ENCODE data around the gene CHRNB4.

CHRNB4 gene

GRCh38 chr15:78682004-78682651 is 41.1 kb upstream of the CHRNB4 start:
- Histone ChIP-seq H3K36me3 (ENCODE audit: insufficient read depth, low read length) (no peaks in the 10 kb centered on the region), H3K9me3 (ENCODE audit: low read depth, low read length) (no peaks in the 10 kb centered on the region), H3K9ac (ENCODE audit: insufficient read length) (no peak overlapping the region), H3K27ac (no peak overlapping the region), H3K4me3 (no peak overlapping the region)
- TF ChIP-seq EZH2 (IDR thresholded peaks at IDR 0.05): no peak
- no peak for TF ChIP-seq FOXP2 (optimal IDR thresholded peaks at IDR 0.05; ENCODE audit: control extremely low read depth, extremely low read length, insufficient read depth)
- no peak for TF ChIP-seq POLR2AphosphoS5 (IDR thresholded peaks at IDR 0.05; ENCODE audit: borderline replicate concordance, low read depth, low read length)
- DNase-seq (ENCODE audit: low read depth, low spot score): no peak

- no peak overlapping the region for H3K27ac ChIP-seq
- TF ChIP-seq FOXP2 (optimal IDR thresholded peaks at IDR 0.05; ENCODE audit: control extremely low read depth, extremely low read length, insufficient read depth): no peak
- no peak for TF ChIP-seq POLR2AphosphoS5 (IDR thresholded peaks at IDR 0.05; ENCODE audit: borderline replicate concordance, low read depth, low read length)
- no peak for TF ChIP-seq EZH2 (IDR thresholded peaks at IDR 0.05)
- H3K9me3 ChIP-seq (ENCODE audit: low read depth, low read length): no peaks in the 10 kb centered on the region
- no peak for DNase-seq (ENCODE audit: low read depth, low spot score)
- H3K36me3 ChIP-seq (ENCODE audit: insufficient read depth, low read length): no peaks in the 10 kb centered on the region
- no peak overlapping the region for H3K4me3 ChIP-seq
- H3K9ac ChIP-seq (ENCODE audit: insufficient read length): no peak overlapping the region
These were observed 40.4 kb upstream of the CHRNB4 start for GRCh38 chr15:78681281-78682003.

GRCh38 chr15:78680431-78681075 is 39.5 kb upstream of the CHRNB4 start:
- Histone ChIP-seq H3K36me3 (ENCODE audit: insufficient read depth, low read length) (no peaks in the 10 kb centered on the region), H3K9ac (ENCODE audit: insufficient read length) (no peak overlapping the region), H3K4me3 (no peak overlapping the region), H3K9me3 (ENCODE audit: low read depth, low read length) (no peaks in the 10 kb centered on the region), H3K27ac (no peak overlapping the region)
- no peak for DNase-seq (ENCODE audit: low read depth, low spot score)
- no peak for TF ChIP-seq FOXP2 (optimal IDR thresholded peaks at IDR 0.05; ENCODE audit: control extremely low read depth, extremely low read length, insufficient read depth)
- TF ChIP-seq POLR2AphosphoS5 (IDR thresholded peaks at IDR 0.05; ENCODE audit: borderline replicate concordance, low read depth, low read length): no peak
- TF ChIP-seq EZH2 (IDR thresholded peaks at IDR 0.05): no peak

GRCh38 chr15:78679089-78679511 is 38.1 kb upstream of the CHRNB4 start:
- H3K4me3 ChIP-seq: no peak overlapping the region
- no peaks in the 10 kb centered on the region for H3K9me3 ChIP-seq (ENCODE audit: low read depth, low read length)
- no peak overlapping the region for H3K9ac ChIP-seq (ENCODE audit: insufficient read length)
- no peak overlapping the region for H3K27ac ChIP-seq
- no peaks in the 10 kb centered on the region for H3K36me3 ChIP-seq (ENCODE audit: insufficient read depth, low read length)
- TF ChIP-seq POLR2AphosphoS5 (IDR thresholded peaks at IDR 0.05; ENCODE audit: borderline replicate concordance, low read depth, low read length): no peak
- no peak for TF ChIP-seq FOXP2 (optimal IDR thresholded peaks at IDR 0.05; ENCODE audit: control extremely low read depth, extremely low read length, insufficient read depth)
- no peak for DNase-seq (ENCODE audit: low read depth, low spot score)

GRCh38 chr15:78676424-78677110 is 35.6 kb upstream of the CHRNB4 start:
- Histone ChIP-seq H3K4me3 (no peak overlapping the region), H3K36me3 (ENCODE audit: insufficient read depth, low read length) (no peaks in the 10 kb centered on the region), H3K9ac (ENCODE audit: insufficient read length) (no peak overlapping the region), H3K9me3 (ENCODE audit: low read depth, low read length) (no peaks in the 10 kb centered on the region), H3K27ac (no peak overlapping the region)
- TF ChIP-seq POLR2AphosphoS5 (IDR thresholded peaks at IDR 0.05; ENCODE audit: borderline replicate concordance, low read depth, low read length) (no peak), FOXP2 (optimal IDR thresholded peaks at IDR 0.05; ENCODE audit: control extremely low read depth, extremely low read length, insufficient read depth) (no peak), EZH2 (IDR thresholded peaks at IDR 0.05) (no peak)
- no peak for DNase-seq (ENCODE audit: low read depth, low spot score)

GRCh38 chr15:78675617-78676360 is 34.8 kb upstream of the CHRNB4 start:
- H3K36me3 ChIP-seq (ENCODE audit: insufficient read depth, low read length): no peaks in the 10 kb centered on the region
- H3K4me3 ChIP-seq: no peak overlapping the region
- no peak overlapping the region for H3K27ac ChIP-seq
- no peak overlapping the region for H3K9ac ChIP-seq (ENCODE audit: insufficient read length)
- no peaks in the 10 kb centered on the region for H3K9me3 ChIP-seq (ENCODE audit: low read depth, low read length)
- TF ChIP-seq POLR2AphosphoS5 (IDR thresholded peaks at IDR 0.05; ENCODE audit: borderline replicate concordance, low read depth, low read length): no peak
- no peak for TF ChIP-seq EZH2 (IDR thresholded peaks at IDR 0.05)
- TF ChIP-seq FOXP2 (optimal IDR thresholded peaks at IDR 0.05; ENCODE audit: control extremely low read depth, extremely low read length, insufficient read depth): no peak
- no peak for DNase-seq (ENCODE audit: low read depth, low spot score)

GRCh38 chr15:78675206-78675605 is 34.2 kb upstream of the CHRNB4 start:
- no peak for DNase-seq (ENCODE audit: low read depth, low spot score)
- no peak overlapping the region for H3K9ac ChIP-seq (ENCODE audit: insufficient read length)
- H3K9me3 ChIP-seq (ENCODE audit: low read depth, low read length): no peaks in the 10 kb centered on the region
- H3K4me3 ChIP-seq: no peak overlapping the region
- no peaks in the 10 kb centered on the region for H3K36me3 ChIP-seq (ENCODE audit: insufficient read depth, low read length)
- TF ChIP-seq POLR2AphosphoS5 (IDR thresholded peaks at IDR 0.05; ENCODE audit: borderline replicate concordance, low read depth, low read length): no peak
- no peak for TF ChIP-seq EZH2 (IDR thresholded peaks at IDR 0.05)
- TF ChIP-seq FOXP2 (optimal IDR thresholded peaks at IDR 0.05; ENCODE audit: control extremely low read depth, extremely low read length, insufficient read depth): no peak
- H3K27ac ChIP-seq: no peak overlapping the region

Data from SK-N-MC (cell line).